GM18909 (cell line): Measurements from ENCODE around the gene SUMO3.

ENCODE experiments used
- ATAC-seq: cut with Tn5 transposase; IDR thresholded peaks from one replicate; pipeline ENCODE4 v1.9.1; 2021; ENCODE audit warnings: mild to moderate bottlenecking; ENCODE audit not compliant: unreplicated experiment, poor library complexity

SUMO3 gene

GRCh38 chr21:44783020-44783696 lies 34.7 kb downstream of the SUMO3 start:
- no peak for ATAC-seq

GRCh38 chr21:44780767-44781459 lies 36.9 kb downstream of the SUMO3 start:
- ATAC-seq = no peak

GRCh38 chr21:44780137-44780502 lies 37.7 kb downstream of the SUMO3 start:
- no peak for ATAC-seq

- no peak for ATAC-seq
Observed at GRCh38 chr21:44779417-44780136, 38.3 kb downstream of the SUMO3 start.

- ATAC-seq = no peak
Observed at GRCh38 chr21:44778983-44779382, 38.9 kb downstream of the SUMO3 start.

GRCh38 chr21:44778499-44778911 lies 39.4 kb downstream of the SUMO3 start:
- ATAC-seq = no peak

GRCh38 chr21:44778094-44778493 lies 39.8 kb downstream of the SUMO3 start:
- no peak for ATAC-seq

GRCh38 chr21:44774972-44775371 lies 42.9 kb downstream of the SUMO3 start:
- ATAC-seq = no peak

- no peak for ATAC-seq
Observed at GRCh38 chr21:44773291-44773932, 44.5 kb downstream of the SUMO3 start.

GRCh38 chr21:44771896-44772525 lies 45.9 kb downstream of the SUMO3 start:
- no peak for ATAC-seq

GRCh38 chr21:44767834-44768831 lies 49.7 kb downstream of the SUMO3 start:
- ATAC-seq = no peak

GRCh38 chr21:44766818-44767354 lies 51.0 kb downstream of the SUMO3 start:
- ATAC-seq = no peak

GRCh38 chr21:44766014-44766817 lies 51.6 kb downstream of the SUMO3 start:
- ATAC-seq = no peak

- no peak for ATAC-seq
Observed at GRCh38 chr21:44765231-44766013, 52.4 kb downstream of the SUMO3 start.

- no peak for ATAC-seq
Observed at GRCh38 chr21:44764319-44765230, 53.3 kb downstream of the SUMO3 start.
